K562 (cell line): Measurements from ENCODE around the gene DEGS1. TPM values are rescaled to one million over a fixed set of nuclear protein-coding genes. Genes with fewer than 3 reads are reported as not detected.

Experiments
- ILK ChIP-seq: fragments of 450-650 bp; IDR thresholded peaks from 2 replicates; pipeline ENCODE4 v1.6.1; 2016; ENCODE audit warnings: missing genetic modification characterization, low read depth, mild to moderate bottlenecking, missing compliant biosample characterization, moderate library complexity, borderline replicate concordance
- LCOR ChIP-seq: sonication (generic); formaldehyde crosslinking; IDR thresholded peaks from 2 replicates; pipeline ENCODE4 v1.8.0; 2022; ENCODE audit warnings: mild to moderate bottlenecking, missing genetic modification reagents
- NCOA6 ChIP-seq: fragments of 450-650 bp; IDR thresholded peaks from 2 replicates; pipeline ENCODE4 v1.6.1; 2017; ENCODE audit warnings: mild to moderate bottlenecking
- TCF7L2 ChIP-seq: fragments of 150-350 bp; IDR thresholded peaks from 2 replicates; pipeline ENCODE4 v1.6.1; 2016; ENCODE audit warnings: low read depth, mild to moderate bottlenecking, low read length, moderate library complexity
- ZNF384 ChIP-seq: IDR thresholded peaks from 2 replicates; pipeline ENCODE4 v1.6.1; 2012; ENCODE audit warnings: low read depth, low read length, improper control_type of control experiment
- polyA plus RNA-seq, 8 experiments: library from polyadenylated mRNA; depleted of rRNA in 4 of 8; stranded (reverse) in 5 of 8; unstranded in 3 of 8; fragments of >200 nt; fragmentation: Nextera tagmentation in 2 of 8; fragmentation: Illumina TruSeq in 1 of 8; extraction: Ambion mirVana in 2 of 8; extraction: Trizol in 1 of 8; gene quantifications; 2 replicates each; pipeline versions ENCODE4 v1.2.1 to v1.2.3, GENCODE V29; 2011 to 2014; ENCODE audit warnings: inconsistent platforms in 1 of 8, missing spikeins in 1 of 8
- total RNA-seq, 7 experiments: library from RNA; depleted of rRNA in 6 of 7; stranded (reverse); fragments of >200 nt in 6 of 7; fragmentation: Illumina TruSeq in 2 of 7; extraction: Trizol in 2 of 7; gene quantifications; 2 replicates each; pipeline versions ENCODE4 v1.2.1 to v1.2.3, GENCODE V29; 2011 to 2021; ENCODE audit warnings: low replicate concordance in 1 of 7
- TF ChIP-seq, protein P1 (sequence below): fragments of 450-650 bp; IDR thresholded peaks from 2 replicates; pipeline ENCODE4 v1.6.1; 2016; ENCODE audit warnings: mild to moderate bottlenecking, moderate library complexity
- TF ChIP-seq, protein P2 (sequence below): sonication (generic); formaldehyde crosslinking; IDR thresholded peaks from 2 replicates; pipeline ENCODE4 v1.8.1; 2023; ENCODE audit warnings: mild to moderate bottlenecking, missing genetic modification reagents
- TF ChIP-seq, protein P3 (sequence below), 3 experiments: fragments of 200-800 bp in 1 of 3; fragments of 250-450 bp in 1 of 3; fragments of 450-650 bp in 1 of 3; sonication (Bioruptor Pico) in 1 of 3; sonication (Bioruptor generic) in 1 of 3; formaldehyde crosslinking in 1 of 3; IDR thresholded peaks; 2 replicates each; pipeline versions ENCODE4 v1.6.1 to v1.8.0; 2016 to 2022; ENCODE audit warnings: mild to moderate bottlenecking in 2 of 3, missing genetic modification characterization in 2 of 3, missing compliant biosample characterization in 1 of 3, moderate library complexity in 1 of 3

The DEGS1 gene
- total and polyA plus RNA-seq, 9 of the 15 experiments (the other 6 are each of a cell fraction or from before 2014, with no cell fraction given) = 12.3 to 95.0 (median 38.8) TPM

DNA sequence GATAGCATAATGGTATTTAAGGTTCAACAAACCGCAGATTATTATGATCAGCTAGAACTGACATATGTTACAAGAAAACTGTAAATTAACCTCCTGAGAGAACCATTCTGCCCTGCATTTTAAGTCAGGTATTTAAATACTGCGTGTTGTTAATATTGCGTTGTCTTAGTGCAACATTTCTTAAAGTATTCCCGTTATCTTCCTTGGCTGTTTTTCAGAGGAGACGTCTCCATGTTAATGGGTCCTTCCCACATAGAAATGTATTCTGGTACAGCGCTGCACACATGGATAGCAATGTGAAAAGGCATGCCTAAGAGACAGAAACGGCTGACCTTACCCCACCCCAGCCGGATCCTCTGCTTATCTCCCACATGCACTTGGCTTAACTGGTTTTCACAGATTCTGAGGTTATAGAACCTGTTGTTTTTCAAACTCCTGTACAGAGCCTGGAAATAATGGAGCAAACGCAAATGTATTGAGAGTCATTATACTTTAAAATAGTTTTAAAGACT, 22.8 kb upstream of the DEGS1 start (continued):
- TF ChIP-seq, protein P1, sequence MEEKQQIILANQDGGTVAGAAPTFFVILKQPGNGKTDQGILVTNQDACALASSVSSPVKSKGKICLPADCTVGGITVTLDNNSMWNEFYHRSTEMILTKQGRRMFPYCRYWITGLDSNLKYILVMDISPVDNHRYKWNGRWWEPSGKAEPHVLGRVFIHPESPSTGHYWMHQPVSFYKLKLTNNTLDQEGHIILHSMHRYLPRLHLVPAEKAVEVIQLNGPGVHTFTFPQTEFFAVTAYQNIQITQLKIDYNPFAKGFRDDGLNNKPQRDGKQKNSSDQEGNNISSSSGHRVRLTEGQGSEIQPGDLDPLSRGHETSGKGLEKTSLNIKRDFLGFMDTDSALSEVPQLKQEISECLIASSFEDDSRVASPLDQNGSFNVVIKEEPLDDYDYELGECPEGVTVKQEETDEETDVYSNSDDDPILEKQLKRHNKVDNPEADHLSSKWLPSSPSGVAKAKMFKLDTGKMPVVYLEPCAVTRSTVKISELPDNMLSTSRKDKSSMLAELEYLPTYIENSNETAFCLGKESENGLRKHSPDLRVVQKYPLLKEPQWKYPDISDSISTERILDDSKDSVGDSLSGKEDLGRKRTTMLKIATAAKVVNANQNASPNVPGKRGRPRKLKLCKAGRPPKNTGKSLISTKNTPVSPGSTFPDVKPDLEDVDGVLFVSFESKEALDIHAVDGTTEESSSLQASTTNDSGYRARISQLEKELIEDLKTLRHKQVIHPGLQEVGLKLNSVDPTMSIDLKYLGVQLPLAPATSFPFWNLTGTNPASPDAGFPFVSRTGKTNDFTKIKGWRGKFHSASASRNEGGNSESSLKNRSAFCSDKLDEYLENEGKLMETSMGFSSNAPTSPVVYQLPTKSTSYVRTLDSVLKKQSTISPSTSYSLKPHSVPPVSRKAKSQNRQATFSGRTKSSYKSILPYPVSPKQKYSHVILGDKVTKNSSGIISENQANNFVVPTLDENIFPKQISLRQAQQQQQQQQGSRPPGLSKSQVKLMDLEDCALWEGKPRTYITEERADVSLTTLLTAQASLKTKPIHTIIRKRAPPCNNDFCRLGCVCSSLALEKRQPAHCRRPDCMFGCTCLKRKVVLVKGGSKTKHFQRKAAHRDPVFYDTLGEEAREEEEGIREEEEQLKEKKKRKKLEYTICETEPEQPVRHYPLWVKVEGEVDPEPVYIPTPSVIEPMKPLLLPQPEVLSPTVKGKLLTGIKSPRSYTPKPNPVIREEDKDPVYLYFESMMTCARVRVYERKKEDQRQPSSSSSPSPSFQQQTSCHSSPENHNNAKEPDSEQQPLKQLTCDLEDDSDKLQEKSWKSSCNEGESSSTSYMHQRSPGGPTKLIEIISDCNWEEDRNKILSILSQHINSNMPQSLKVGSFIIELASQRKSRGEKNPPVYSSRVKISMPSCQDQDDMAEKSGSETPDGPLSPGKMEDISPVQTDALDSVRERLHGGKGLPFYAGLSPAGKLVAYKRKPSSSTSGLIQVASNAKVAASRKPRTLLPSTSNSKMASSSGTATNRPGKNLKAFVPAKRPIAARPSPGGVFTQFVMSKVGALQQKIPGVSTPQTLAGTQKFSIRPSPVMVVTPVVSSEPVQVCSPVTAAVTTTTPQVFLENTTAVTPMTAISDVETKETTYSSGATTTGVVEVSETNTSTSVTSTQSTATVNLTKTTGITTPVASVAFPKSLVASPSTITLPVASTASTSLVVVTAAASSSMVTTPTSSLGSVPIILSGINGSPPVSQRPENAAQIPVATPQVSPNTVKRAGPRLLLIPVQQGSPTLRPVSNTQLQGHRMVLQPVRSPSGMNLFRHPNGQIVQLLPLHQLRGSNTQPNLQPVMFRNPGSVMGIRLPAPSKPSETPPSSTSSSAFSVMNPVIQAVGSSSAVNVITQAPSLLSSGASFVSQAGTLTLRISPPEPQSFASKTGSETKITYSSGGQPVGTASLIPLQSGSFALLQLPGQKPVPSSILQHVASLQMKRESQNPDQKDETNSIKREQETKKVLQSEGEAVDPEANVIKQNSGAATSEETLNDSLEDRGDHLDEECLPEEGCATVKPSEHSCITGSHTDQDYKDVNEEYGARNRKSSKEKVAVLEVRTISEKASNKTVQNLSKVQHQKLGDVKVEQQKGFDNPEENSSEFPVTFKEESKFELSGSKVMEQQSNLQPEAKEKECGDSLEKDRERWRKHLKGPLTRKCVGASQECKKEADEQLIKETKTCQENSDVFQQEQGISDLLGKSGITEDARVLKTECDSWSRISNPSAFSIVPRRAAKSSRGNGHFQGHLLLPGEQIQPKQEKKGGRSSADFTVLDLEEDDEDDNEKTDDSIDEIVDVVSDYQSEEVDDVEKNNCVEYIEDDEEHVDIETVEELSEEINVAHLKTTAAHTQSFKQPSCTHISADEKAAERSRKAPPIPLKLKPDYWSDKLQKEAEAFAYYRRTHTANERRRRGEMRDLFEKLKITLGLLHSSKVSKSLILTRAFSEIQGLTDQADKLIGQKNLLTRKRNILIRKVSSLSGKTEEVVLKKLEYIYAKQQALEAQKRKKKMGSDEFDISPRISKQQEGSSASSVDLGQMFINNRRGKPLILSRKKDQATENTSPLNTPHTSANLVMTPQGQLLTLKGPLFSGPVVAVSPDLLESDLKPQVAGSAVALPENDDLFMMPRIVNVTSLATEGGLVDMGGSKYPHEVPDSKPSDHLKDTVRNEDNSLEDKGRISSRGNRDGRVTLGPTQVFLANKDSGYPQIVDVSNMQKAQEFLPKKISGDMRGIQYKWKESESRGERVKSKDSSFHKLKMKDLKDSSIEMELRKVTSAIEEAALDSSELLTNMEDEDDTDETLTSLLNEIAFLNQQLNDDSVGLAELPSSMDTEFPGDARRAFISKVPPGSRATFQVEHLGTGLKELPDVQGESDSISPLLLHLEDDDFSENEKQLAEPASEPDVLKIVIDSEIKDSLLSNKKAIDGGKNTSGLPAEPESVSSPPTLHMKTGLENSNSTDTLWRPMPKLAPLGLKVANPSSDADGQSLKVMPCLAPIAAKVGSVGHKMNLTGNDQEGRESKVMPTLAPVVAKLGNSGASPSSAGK = peak; percentile 38
- TF ChIP-seq ZNF384 (no peak), LCOR (CRISPR knock-in tag) (peak; percentile 96), TCF7L2 (0 out of 2 replicates have a peak, but pooled peaks have one; percentile 15), NCOA6 (peak; percentile 47; the same call in 1 of the 2 replicates), ILK (tag) (no peak)
- TF ChIP-seq, protein P2, sequence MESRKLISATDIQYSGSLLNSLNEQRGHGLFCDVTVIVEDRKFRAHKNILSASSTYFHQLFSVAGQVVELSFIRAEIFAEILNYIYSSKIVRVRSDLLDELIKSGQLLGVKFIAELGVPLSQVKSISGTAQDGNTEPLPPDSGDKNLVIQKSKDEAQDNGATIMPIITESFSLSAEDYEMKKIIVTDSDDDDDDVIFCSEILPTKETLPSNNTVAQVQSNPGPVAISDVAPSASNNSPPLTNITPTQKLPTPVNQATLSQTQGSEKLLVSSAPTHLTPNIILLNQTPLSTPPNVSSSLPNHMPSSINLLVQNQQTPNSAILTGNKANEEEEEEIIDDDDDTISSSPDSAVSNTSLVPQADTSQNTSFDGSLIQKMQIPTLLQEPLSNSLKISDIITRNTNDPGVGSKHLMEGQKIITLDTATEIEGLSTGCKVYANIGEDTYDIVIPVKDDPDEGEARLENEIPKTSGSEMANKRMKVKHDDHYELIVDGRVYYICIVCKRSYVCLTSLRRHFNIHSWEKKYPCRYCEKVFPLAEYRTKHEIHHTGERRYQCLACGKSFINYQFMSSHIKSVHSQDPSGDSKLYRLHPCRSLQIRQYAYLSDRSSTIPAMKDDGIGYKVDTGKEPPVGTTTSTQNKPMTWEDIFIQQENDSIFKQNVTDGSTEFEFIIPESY = peak; percentile 21; the same call in 1 of the 2 replicates
- TF ChIP-seq, protein P3, sequence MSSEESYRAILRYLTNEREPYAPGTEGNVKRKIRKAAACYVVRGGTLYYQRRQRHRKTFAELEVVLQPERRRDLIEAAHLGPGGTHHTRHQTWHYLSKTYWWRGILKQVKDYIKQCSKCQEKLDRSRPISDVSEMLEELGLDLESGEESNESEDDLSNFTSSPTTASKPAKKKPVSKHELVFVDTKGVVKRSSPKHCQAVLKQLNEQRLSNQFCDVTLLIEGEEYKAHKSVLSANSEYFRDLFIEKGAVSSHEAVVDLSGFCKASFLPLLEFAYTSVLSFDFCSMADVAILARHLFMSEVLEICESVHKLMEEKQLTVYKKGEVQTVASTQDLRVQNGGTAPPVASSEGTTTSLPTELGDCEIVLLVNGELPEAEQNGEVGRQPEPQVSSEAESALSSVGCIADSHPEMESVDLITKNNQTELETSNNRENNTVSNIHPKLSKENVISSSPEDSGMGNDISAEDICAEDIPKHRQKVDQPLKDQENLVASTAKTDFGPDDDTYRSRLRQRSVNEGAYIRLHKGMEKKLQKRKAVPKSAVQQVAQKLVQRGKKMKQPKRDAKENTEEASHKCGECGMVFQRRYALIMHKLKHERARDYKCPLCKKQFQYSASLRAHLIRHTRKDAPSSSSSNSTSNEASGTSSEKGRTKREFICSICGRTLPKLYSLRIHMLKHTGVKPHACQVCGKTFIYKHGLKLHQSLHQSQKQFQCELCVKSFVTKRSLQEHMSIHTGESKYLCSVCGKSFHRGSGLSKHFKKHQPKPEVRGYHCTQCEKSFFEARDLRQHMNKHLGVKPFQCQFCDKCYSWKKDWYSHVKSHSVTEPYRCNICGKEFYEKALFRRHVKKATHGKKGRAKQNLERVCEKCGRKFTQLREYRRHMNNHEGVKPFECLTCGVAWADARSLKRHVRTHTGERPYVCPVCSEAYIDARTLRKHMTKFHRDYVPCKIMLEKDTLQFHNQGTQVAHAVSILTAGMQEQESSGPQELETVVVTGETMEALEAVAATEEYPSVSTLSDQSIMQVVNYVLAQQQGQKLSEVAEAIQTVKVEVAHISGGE (CRISPR knock-in tag; IDR thresholded peaks at IDR 0.05) = peak in 1 of 3 experiments; percentile 77; a peak in 2 of 6 replicates
